ENCODE data around the gene METTL15.

GRCh38 chr11:28089378-28089777, 18.8 kb upstream of the METTL15 start:
- TF ChIP-seq, protein P1, sequence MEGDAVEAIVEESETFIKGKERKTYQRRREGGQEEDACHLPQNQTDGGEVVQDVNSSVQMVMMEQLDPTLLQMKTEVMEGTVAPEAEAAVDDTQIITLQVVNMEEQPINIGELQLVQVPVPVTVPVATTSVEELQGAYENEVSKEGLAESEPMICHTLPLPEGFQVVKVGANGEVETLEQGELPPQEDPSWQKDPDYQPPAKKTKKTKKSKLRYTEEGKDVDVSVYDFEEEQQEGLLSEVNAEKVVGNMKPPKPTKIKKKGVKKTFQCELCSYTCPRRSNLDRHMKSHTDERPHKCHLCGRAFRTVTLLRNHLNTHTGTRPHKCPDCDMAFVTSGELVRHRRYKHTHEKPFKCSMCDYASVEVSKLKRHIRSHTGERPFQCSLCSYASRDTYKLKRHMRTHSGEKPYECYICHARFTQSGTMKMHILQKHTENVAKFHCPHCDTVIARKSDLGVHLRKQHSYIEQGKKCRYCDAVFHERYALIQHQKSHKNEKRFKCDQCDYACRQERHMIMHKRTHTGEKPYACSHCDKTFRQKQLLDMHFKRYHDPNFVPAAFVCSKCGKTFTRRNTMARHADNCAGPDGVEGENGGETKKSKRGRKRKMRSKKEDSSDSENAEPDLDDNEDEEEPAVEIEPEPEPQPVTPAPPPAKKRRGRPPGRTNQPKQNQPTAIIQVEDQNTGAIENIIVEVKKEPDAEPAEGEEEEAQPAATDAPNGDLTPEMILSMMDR (IDR thresholded peaks at IDR 0.05): no peak
- no peak for TF ChIP-seq POLR2A (IDR thresholded peaks at IDR 0.05)
- TF ChIP-seq POLR2AphosphoS5 (IDR thresholded peaks at IDR 0.05): no peak
- TF ChIP-seq EP300 (IDR thresholded peaks at IDR 0.05; ENCODE audit: low read depth): no peak

Measured in transverse colon (tissue), 4 donors.